ENCODE data around the gene MPO.

MPO gene

DNA sequence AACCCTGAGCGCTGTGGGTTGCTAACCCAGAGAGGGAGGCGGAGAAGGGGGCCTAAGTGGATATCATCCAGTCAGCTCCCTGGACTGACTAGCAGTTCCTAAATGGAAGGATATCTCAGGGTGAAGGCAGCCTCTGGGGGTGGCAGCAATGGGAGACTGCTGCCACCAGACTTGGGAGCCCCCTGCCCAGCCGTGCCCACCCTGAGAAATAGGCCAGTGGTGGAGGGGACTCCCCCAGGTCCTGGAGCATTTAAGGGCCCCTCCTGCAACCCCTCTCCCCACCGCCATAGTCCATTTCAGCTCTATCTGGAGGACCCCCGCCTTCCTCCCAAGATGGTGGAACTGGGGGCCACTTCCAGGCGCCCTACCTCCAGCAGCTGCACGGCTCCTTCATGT lies 39.4 kb upstream of the MPO start:
- DNase-seq, result no peak
- Histone ChIP-seq H3K27ac (no peak overlapping the region), H3K4me3 (ENCODE audit: low read depth, low read length) (no peak overlapping the region), H3K36me3 (replicated peaks) (no peaks in the 10 kb centered on the region), H3K27me3 (replicated peaks) (peaks cover 18% of the 10 kb centered on the region)
- TF ChIP-seq, protein P1, sequence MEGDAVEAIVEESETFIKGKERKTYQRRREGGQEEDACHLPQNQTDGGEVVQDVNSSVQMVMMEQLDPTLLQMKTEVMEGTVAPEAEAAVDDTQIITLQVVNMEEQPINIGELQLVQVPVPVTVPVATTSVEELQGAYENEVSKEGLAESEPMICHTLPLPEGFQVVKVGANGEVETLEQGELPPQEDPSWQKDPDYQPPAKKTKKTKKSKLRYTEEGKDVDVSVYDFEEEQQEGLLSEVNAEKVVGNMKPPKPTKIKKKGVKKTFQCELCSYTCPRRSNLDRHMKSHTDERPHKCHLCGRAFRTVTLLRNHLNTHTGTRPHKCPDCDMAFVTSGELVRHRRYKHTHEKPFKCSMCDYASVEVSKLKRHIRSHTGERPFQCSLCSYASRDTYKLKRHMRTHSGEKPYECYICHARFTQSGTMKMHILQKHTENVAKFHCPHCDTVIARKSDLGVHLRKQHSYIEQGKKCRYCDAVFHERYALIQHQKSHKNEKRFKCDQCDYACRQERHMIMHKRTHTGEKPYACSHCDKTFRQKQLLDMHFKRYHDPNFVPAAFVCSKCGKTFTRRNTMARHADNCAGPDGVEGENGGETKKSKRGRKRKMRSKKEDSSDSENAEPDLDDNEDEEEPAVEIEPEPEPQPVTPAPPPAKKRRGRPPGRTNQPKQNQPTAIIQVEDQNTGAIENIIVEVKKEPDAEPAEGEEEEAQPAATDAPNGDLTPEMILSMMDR (IDR thresholded peaks at IDR 0.05; ENCODE audit: low read depth, low read length, missing control alignments), result no peak
- in situ Hi-C loops (cut with HindIII; ENCODE audit: low pct_ligation_motif_present, low sequenced_read_pairs), result no loop called here

DNA sequence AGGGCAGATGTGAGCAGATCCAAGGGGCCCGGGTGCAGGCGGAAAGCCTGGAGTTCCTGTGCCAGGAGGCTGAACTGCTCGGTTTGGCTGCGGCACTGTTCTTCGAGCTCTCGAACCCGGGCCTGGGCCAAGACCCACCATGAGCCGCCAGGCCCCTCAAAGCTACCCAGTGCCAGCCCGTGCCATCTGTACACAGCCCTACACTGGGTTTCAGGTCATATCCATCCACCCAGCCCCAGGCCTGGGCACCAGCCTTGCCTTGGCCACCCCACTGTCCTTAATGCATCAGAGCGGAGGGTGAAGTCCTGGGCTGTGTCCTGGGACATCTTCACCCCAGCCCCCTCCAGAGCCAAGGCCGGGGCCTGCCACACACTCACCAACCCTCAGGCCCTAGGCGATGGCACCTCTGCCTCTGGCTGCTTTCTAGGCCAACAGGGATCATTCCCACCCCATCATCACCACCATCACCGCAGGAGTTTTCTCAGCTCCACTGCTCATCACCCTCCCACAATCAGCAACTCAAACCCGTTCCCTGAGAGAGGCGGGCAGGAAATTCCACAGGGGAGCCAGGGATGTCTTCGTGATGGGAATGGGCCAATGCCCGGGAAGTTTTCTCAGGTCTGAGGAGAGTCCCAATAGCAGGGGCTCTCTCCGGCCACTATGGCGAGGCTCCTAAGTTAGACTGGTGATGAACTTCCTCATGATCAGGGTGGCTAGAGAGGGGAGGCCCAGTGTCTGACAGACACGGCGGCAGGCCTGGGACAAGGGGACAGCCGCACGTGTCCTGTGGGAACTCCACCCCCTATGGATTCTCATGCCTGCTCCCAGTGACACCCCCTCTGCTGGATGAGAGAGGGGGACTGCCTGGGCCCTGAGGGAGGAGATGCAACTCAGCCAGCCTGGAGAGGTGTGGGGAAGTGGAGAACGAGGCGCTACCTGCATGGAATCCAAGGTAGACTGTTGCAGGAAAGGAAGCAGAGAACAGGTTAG lies 38.7 kb upstream of the MPO start:
- Histone ChIP-seq H3K27me3 (replicated peaks) (peaks cover 11% of the 10 kb centered on the region), H3K27ac (no peak overlapping the region), H3K4me3 (ENCODE audit: low read depth, low read length) (no peak overlapping the region), H3K36me3 (replicated peaks) (no peaks in the 10 kb centered on the region)
- in situ Hi-C loops (cut with HindIII; ENCODE audit: low pct_ligation_motif_present, low sequenced_read_pairs), result no loop called here
- DNase-seq, result no peak
- TF ChIP-seq, protein P1 (IDR thresholded peaks at IDR 0.05; ENCODE audit: low read depth, low read length, missing control alignments), result no peak

- Histone ChIP-seq H3K36me3 (replicated peaks) (no peaks in the 10 kb centered on the region), H3K27ac (no peak overlapping the region), H3K27me3 (replicated peaks) (peaks cover 3% of the 10 kb centered on the region), H3K4me3 (ENCODE audit: low read depth, low read length) (no peak overlapping the region)
- DNase-seq, result no peak
- in situ Hi-C loops (cut with HindIII; ENCODE audit: low pct_ligation_motif_present, low sequenced_read_pairs), result no loop called here
- TF ChIP-seq, protein P1 (IDR thresholded peaks at IDR 0.05; ENCODE audit: low read depth, low read length, missing control alignments), result no peak
Measured at GRCh38 chr17:58318627-58319172, 38.0 kb upstream of the MPO start.

DNA sequence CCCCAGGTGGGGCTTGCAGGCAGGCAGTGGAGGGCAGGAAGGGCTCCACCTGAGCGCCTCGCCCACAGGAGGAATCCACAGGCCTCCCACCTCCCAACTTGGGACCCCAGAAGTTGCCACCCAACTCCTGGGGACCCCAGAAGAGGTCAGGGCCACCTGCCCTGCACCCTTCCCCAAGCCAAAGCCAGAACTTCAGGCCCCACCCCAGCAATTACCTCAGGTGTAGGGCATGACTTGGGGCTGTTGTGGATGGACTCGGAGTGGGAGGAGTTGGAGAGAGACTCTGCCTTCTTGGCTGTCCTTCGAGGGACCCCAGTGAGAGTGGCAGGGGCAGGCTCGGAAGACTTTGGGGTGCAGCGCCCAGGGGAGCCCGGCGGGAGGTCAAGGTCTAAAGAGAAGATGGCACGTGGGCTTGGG lies 37.3 kb upstream of the MPO start:
- no peak overlapping the region for H3K4me3 ChIP-seq (ENCODE audit: low read depth, low read length)
- H3K27ac ChIP-seq, result no peak overlapping the region
- in situ Hi-C loops (cut with HindIII; ENCODE audit: low pct_ligation_motif_present, low sequenced_read_pairs), result no loop called here
- no peaks in the 10 kb centered on the region for H3K36me3 ChIP-seq (replicated peaks)
- TF ChIP-seq, protein P1 (IDR thresholded peaks at IDR 0.05; ENCODE audit: low read depth, low read length, missing control alignments), result no peak
- no peak for DNase-seq
- H3K27me3 ChIP-seq (replicated peaks), result no peaks in the 10 kb centered on the region

GRCh38 chr17:58317421-58318064 lies 36.8 kb upstream of the MPO start:
- peak; percentile 39 for DNase-seq
- TF ChIP-seq, protein P1 (IDR thresholded peaks at IDR 0.05; ENCODE audit: low read depth, low read length, missing control alignments), result peak; percentile 86
- in situ Hi-C loops (cut with HindIII; ENCODE audit: low pct_ligation_motif_present, low sequenced_read_pairs), result no loop called here
- no peak overlapping the region for H3K27ac ChIP-seq
- no peaks in the 10 kb centered on the region for H3K36me3 ChIP-seq (replicated peaks)
- H3K4me3 ChIP-seq (ENCODE audit: low read depth, low read length), result no peak overlapping the region
- no peaks in the 10 kb centered on the region for H3K27me3 ChIP-seq (replicated peaks)

All from brain microvascular endothelial cell (primary cell).